ENCODE data around the gene MAP2K7.

Gene MAP2K7

DNA sequence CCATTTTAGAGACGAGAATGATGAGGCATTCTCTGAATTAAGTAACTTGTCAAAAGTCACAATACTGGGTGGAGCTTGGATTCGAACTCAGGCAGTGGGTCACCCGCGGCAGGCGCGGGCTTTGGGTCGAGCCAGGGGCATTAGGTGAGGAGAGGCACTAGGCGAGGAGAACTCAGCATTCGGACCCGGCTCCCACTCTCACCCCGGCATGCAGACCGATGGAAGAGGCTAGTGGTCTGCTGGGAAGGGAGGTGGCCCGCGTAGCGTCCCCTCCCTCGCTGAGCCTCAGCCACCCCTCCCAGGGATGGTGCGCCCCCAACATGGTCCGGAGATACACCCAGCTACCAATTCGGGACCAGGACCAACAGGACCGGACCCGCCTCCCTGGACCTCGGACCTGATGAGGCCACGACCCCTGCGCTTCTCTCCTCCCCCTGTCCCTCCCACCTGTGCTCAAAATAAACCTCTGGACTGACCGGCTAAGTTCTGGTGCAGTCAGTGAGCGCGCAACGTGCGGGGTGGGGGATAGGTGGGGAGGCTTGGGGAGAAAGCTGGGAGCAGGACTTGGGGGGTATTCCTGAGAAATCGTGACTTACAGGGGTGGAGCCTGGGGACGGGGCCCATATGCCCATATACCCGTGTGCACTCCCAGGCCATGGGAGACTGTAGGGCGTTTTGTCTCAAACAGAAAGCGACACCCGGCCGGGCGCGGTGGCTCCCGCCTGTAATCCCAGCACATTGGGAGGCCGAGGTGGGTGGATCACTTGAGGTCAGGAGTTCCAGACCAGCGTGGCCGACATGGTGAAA lies 15.1 kb downstream of the MAP2K7 start:
- peaks cover 21% of the 10 kb centered on the region for H3K4me1 ChIP-seq (ENCODE audit: control insufficient read depth, insufficient read depth, low read length)
- H3K4me3 ChIP-seq (ENCODE audit: low read length): no peak overlapping the region
- H3K9ac ChIP-seq (ENCODE audit: low read length): no peak overlapping the region
- peaks cover 12% of the 10 kb centered on the region for H3K36me3 ChIP-seq (ENCODE audit: control insufficient read depth, insufficient read depth, low read length, severe bottlenecking)
- DNase-seq (ENCODE audit: low read depth): no peak
- H3K27me3 ChIP-seq (replicated peaks; ENCODE audit: control insufficient read depth, insufficient read depth, low read length): no peaks in the 10 kb centered on the region
- no peaks in the 10 kb centered on the region for H3K9me3 ChIP-seq (ENCODE audit: control insufficient read depth, low read length)

DNA sequence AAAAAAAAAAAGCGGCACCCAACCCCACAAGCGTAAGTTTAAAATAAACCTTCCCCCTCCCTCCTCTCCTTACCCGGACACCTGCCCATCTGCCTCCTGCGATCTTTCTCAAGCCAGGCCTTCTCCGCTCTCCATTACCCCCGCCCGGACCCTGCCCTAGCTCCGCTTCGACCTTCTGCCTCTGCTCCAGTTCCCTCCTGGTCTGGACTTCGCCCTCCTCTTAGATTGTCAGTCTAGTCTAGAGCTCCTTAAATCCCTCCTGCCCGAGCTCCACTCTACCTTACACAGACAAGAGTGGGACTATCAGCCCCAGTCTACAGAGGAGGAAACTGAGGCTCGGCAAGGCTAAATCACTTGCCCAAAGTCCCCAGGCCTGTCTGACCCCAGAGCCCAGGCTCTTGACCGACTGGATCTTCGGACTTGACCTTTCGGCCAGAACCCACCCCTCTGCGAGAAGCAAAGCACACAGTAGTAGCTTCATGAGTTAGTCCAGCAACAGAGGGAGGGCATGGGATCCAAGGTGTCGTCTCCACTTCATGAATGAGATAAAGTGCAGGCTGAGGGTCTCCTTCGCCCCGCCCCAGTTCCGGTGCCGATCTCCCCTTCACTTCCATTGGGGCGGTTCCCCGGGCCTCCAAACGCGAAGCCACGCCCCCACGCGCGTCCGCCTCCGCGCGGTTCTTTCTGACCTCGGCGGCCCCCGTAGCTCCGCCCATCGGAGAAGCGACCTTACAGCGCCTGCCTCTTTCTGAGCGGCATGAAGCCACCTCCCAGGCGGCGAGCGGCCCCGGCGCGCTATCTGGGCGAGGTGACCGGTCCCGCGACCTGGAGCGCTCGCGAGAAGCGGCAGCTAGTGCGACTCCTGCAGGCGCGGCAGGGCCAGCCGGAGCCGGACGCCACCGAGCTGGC lies 16.2 kb downstream of the MAP2K7 start, which contains the start of gene SNAPC2:
TSS of gene SNAPC2 (plus strand) at position 729 of the 909 bp plus-strand sequence. CDS start at position 758, 29 bp downstream.
- H3K27me3 ChIP-seq (replicated peaks; ENCODE audit: control insufficient read depth, insufficient read depth, low read length): no peaks in the 10 kb centered on the region
- H3K9ac ChIP-seq (ENCODE audit: low read length): peak within 1 kb of the TSS; percentile 86

DNA sequence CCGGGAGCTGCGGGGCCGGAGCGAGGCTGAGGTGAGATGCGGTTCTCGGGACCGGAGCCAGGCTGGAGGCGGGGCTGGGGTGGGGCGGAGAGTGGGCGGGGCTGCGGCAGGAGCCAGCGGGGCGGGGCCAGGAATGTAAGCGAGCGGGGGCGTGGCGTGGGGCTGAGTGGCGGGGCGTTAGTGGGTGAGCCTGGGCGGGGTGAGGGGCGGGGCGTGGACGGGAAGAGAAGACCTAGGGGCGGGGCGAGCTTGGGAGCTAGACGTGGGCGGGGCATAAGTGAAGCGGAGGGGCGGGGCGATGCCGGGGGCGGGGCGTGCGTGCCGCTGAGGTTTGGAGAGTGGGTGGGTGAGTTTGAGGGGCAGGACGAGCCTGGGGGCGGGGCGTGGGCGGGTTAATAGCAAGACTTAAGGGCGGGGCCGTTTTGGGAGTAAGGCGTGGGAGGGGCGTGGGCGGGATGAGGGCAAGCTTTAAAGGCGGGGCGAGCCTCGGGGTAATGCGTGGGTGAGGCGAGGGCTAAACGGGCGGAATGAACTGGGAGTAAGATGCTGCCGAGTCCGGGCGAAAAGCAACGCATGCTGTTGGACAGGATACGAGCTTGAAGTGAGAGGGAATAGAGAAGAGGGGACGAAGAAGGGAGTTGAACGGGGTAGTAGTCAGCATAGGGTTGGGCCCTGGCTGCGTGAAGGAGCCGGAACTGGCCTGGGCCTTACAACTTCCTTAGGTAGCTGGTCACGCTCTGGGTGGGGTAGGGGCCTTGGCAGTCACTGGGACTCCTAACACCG lies 17.0 kb downstream of the MAP2K7 start:
- peak overlapping the region; percentile 87 for H3K4me3 ChIP-seq (ENCODE audit: low read length)
- H3K9me3 ChIP-seq (ENCODE audit: control insufficient read depth, low read length): no peaks in the 10 kb centered on the region
- peaks cover 18% of the 10 kb centered on the region for H3K4me1 ChIP-seq (ENCODE audit: control insufficient read depth, insufficient read depth, low read length)
- peaks cover 12% of the 10 kb centered on the region for H3K36me3 ChIP-seq (ENCODE audit: control insufficient read depth, insufficient read depth, low read length, severe bottlenecking)
- H3K27me3 ChIP-seq (replicated peaks; ENCODE audit: control insufficient read depth, insufficient read depth, low read length): no peaks in the 10 kb centered on the region
- DNase-seq (ENCODE audit: low read depth): peak; percentile 100
- H3K9ac ChIP-seq (ENCODE audit: low read length): peak overlapping the region; percentile 86

More for the DNA sequence above, 16.2 kb downstream of the MAP2K7 start, which contains the start of gene SNAPC2:
- Histone ChIP-seq H3K4me3 (ENCODE audit: low read length) (peak within 1 kb of the TSS; percentile 87), H3K9me3 (ENCODE audit: control insufficient read depth, low read length) (no peaks in the 10 kb centered on the region), H3K36me3 (ENCODE audit: control insufficient read depth, insufficient read depth, low read length, severe bottlenecking) (peaks cover 12% of the 10 kb centered on the region), H3K4me1 (ENCODE audit: control insufficient read depth, insufficient read depth, low read length) (peaks cover 21% of the 10 kb centered on the region)
- DNase-seq (ENCODE audit: low read depth): peak; percentile 95

DNA sequence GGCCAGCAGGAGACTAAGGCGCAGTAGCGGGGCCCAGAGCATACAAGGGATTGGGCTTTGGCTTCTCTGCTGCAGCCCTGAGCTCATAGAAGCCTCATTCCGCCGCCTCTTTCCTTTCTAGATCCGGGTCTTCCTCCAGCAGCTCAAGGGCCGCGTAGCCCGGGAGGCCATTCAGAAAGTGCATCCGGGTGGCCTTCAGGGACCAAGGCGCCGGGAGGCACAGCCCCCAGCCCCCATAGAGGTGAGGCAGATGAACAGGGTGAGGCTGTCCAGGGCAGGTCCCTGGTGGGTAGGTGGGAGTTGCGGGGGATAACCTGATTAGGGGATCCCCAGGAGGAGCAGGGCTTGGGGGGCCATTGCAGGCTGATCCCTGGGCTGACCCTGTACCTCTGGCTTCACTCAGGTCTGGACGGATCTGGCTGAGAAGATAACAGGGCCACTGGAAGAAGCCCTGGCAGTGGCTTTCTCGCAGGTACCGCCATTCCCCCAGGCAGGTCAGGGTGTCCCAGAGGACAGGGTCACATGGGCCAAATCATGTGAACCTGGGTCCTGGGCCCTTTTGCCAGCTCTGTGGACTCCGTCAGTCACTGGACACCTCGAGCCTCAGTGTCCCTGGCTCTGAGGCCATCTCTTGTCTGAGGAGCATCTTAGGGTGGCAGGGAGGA lies 17.8 kb downstream of the MAP2K7 start:
- Histone ChIP-seq H3K4me3 (ENCODE audit: low read length) (peak overlapping the region; percentile 87), H3K4me1 (ENCODE audit: control insufficient read depth, insufficient read depth, low read length) (peaks cover 18% of the 10 kb centered on the region), H3K9me3 (ENCODE audit: control insufficient read depth, low read length) (no peaks in the 10 kb centered on the region), H3K36me3 (ENCODE audit: control insufficient read depth, insufficient read depth, low read length, severe bottlenecking) (peaks cover 12% of the 10 kb centered on the region), H3K27me3 (replicated peaks; ENCODE audit: control insufficient read depth, insufficient read depth, low read length) (no peaks in the 10 kb centered on the region), H3K9ac (ENCODE audit: low read length) (peak overlapping the region; percentile 86)
- DNase-seq (ENCODE audit: low read depth): no peak

DNA sequence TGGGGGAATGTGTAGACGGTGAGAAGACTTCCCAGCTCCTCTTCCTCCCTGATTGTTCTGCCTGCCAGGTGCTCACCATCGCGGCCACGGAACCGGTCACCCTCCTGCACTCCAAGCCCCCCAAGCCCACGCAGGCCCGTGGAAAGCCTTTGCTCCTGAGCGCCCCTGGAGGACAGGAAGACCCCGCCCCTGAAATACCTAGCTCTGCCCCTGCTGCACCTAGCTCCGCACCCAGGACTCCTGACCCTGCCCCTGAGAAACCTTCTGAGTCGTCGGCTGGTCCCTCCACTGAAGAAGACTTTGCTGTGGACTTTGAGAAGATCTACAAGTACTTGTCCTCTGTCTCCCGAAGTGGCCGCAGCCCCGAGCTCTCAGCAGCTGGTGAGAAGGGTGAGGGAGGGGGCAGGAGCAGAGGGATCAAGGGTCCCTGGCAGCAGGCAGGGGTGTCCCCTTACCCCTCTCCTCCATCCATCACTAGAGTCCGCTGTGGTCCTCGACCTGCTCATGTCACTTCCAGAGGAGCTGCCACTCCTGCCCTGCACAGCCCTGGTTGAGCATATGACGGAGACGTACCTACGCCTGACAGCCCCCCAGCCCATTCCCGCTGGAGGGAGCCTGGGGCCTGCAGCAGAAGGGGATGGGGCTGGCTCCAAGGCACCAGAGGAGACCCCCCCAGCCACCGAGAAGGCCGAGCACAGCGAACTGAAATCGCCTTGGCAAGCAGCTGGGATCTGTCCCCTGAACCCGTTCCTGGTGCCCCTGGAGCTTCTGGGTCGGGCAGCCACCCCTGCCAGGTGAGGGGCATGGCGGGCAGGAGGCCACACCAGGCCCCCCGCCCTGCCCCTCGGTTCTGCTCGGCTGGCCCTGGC lies 18.5 kb downstream of the MAP2K7 start:
- Histone ChIP-seq H3K9me3 (ENCODE audit: control insufficient read depth, low read length) (no peaks in the 10 kb centered on the region), H3K4me3 (ENCODE audit: low read length) (peak overlapping the region; percentile 87)

DNA sequence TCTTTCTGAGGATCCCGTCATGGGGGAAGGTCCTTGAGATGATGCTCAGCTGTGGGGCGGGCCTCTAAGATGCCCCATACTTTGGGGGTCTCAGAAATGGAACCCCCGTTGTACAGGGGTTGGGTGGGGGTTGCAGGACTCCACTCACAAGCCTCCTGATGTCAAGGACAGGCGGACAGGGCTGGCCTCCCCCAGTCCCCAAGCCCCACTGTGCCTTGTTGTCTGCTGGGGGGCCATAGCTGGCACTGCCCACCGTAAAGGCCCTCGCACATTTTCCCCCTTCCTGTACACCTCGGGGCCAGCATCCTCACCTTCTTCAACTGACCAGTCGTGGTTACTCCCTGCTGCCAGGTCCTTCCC lies 19.1 kb downstream of the MAP2K7 start:
- H3K4me1 ChIP-seq (ENCODE audit: control insufficient read depth, insufficient read depth, low read length): peaks cover 24% of the 10 kb centered on the region
- no peak overlapping the region for H3K4me3 ChIP-seq (ENCODE audit: low read length)
- H3K9ac ChIP-seq (ENCODE audit: low read length): peak overlapping the region; percentile 42
- DNase-seq (ENCODE audit: low read depth): no peak
- H3K9me3 ChIP-seq (ENCODE audit: control insufficient read depth, low read length): no peaks in the 10 kb centered on the region
- H3K27me3 ChIP-seq (replicated peaks; ENCODE audit: control insufficient read depth, insufficient read depth, low read length): no peaks in the 10 kb centered on the region
- peaks cover 12% of the 10 kb centered on the region for H3K36me3 ChIP-seq (ENCODE audit: control insufficient read depth, insufficient read depth, low read length, severe bottlenecking)

More for the DNA sequence above, 18.5 kb downstream of the MAP2K7 start:
- DNase-seq (ENCODE audit: low read depth): no peak
- H3K27me3 ChIP-seq (replicated peaks; ENCODE audit: control insufficient read depth, insufficient read depth, low read length): no peaks in the 10 kb centered on the region
- H3K9ac ChIP-seq (ENCODE audit: low read length): peak overlapping the region; percentile 86
- peaks cover 24% of the 10 kb centered on the region for H3K4me1 ChIP-seq (ENCODE audit: control insufficient read depth, insufficient read depth, low read length)
- H3K36me3 ChIP-seq (ENCODE audit: control insufficient read depth, insufficient read depth, low read length, severe bottlenecking): peaks cover 12% of the 10 kb centered on the region

DNA sequence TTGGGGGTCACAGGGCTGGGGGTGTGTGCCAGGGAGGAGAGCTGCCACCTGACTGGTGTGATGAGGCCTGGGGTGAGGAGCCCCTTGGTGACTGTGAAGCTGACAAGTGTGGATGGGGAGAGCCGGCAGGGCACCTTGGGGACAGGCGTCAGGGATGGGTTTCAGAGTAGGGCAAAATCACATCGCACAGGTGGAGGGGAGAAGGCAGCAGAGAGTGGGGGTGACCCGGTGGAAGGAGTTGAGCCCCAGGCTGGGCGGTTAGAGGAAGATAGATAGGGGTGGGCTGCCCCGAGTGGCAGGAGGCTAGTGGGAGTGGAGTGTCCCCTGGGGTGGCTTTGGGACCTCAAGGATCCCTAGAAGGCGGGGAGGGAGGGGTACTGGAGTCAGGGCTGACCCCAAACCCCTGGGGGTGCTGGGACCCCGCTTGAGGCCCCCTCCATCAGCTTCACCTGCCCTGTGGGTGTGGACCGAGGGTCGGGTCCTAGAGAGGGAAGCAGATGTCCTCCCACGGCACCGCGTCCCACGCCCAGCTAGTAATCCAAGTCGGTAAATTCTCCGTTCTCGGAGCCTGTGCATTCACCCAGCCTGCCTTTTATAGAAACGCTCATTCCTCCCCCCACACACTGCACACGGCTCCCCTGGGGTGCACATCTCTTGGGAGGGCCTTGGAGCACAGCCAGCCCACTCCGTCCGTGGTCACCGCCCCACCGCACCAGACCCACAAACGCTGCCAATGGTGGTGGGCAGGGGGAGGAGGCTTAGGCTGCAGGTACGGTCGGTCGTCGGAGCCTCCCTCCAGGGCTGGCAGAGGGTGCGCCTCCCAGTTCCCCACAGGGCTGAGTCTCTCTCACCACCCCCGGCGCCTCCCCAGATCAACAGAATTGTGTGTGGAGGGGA lies 19.9 kb downstream of the MAP2K7 start:
- Histone ChIP-seq H3K27me3 (replicated peaks; ENCODE audit: control insufficient read depth, insufficient read depth, low read length) (no peaks in the 10 kb centered on the region), H3K4me3 (ENCODE audit: low read length) (no peak overlapping the region), H3K4me1 (ENCODE audit: control insufficient read depth, insufficient read depth, low read length) (peaks cover 30% of the 10 kb centered on the region), H3K9ac (ENCODE audit: low read length) (peak overlapping the region; percentile 42), H3K36me3 (ENCODE audit: control insufficient read depth, insufficient read depth, low read length, severe bottlenecking) (peaks cover 12% of the 10 kb centered on the region), H3K9me3 (ENCODE audit: control insufficient read depth, low read length) (no peaks in the 10 kb centered on the region)
- no peak for DNase-seq (ENCODE audit: low read depth)

DNA sequence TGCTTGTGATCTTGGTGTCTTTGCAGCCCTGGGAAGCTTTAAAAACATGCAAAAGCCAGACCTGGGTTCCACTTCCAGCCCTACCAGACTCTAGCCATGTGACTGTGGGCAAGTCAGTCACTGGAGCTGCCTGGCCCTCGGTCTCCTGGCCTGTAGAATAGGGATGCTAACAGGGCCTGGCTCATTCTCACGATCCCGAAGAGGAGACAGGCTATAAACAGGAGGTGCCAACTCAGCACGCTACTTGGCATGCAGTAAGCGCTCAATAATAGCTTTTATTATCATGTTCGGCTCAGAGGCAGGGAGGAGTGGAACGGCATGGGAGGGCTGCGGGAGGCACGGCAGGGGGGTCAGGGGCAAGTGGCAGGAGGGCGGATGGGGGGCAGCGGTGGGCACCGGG lies 20.6 kb downstream of the MAP2K7 start:
- DNase-seq (ENCODE audit: low read depth): no peak
- Histone ChIP-seq H3K36me3 (ENCODE audit: control insufficient read depth, insufficient read depth, low read length, severe bottlenecking) (peaks cover 12% of the 10 kb centered on the region), H3K4me3 (ENCODE audit: low read length) (no peak overlapping the region), H3K9ac (ENCODE audit: low read length) (no peak overlapping the region), H3K4me1 (ENCODE audit: control insufficient read depth, insufficient read depth, low read length) (peaks cover 36% of the 10 kb centered on the region), H3K27me3 (replicated peaks; ENCODE audit: control insufficient read depth, insufficient read depth, low read length) (no peaks in the 10 kb centered on the region), H3K9me3 (ENCODE audit: control insufficient read depth, low read length) (no peaks in the 10 kb centered on the region)

DNA sequence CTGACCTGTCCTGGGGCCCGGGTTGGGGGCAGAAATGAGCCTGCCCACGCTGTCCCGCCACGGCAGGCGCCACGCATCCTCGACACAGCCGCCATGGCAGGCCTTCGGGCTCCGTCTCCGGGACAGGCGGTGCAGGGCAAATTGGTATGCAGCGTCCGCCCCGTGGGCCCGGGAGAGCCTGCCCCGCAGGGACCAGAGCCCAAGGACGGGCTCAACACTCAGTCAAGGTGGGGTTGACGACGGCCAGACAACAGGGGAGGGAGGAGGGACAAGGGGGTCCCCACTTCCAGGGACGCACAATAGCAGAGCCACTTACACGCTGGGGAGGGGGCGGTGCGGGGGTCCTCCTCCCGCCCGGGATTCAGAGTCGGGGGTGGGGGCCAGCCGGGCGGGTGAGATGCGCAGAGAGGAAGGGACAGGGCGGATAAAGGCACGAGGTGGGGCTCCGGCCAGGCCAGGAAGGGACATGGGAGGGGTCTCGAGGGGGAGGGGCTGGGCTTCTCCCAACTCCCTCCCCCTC lies 21.0 kb downstream of the MAP2K7 start:
- DNase-seq (ENCODE audit: low read depth): no peak

More for the DNA sequence above, 21.0 kb downstream of the MAP2K7 start:
- H3K27me3 ChIP-seq (replicated peaks; ENCODE audit: control insufficient read depth, insufficient read depth, low read length): no peaks in the 10 kb centered on the region
- no peak overlapping the region for H3K9ac ChIP-seq (ENCODE audit: low read length)
- peaks cover 38% of the 10 kb centered on the region for H3K4me1 ChIP-seq (ENCODE audit: control insufficient read depth, insufficient read depth, low read length)
- H3K4me3 ChIP-seq (ENCODE audit: low read length): no peak overlapping the region
- no peaks in the 10 kb centered on the region for H3K9me3 ChIP-seq (ENCODE audit: control insufficient read depth, low read length)
- peaks cover 12% of the 10 kb centered on the region for H3K36me3 ChIP-seq (ENCODE audit: control insufficient read depth, insufficient read depth, low read length, severe bottlenecking)

All from adipocyte (in vitro differentiated cells).